Ramos (cell line): ENCODE measurements around the gene OASL.

ENCODE experiments used
- in situ Hi-C: fragments of 300-500 bp; cut with MboI; formaldehyde crosslinking; loops from one replicate; pipeline ENCODE4 v1.14.3; 2022; ENCODE audit warnings: low sequenced_read_pairs; ENCODE audit not compliant: unreplicated experiment

OASL gene

DNA sequence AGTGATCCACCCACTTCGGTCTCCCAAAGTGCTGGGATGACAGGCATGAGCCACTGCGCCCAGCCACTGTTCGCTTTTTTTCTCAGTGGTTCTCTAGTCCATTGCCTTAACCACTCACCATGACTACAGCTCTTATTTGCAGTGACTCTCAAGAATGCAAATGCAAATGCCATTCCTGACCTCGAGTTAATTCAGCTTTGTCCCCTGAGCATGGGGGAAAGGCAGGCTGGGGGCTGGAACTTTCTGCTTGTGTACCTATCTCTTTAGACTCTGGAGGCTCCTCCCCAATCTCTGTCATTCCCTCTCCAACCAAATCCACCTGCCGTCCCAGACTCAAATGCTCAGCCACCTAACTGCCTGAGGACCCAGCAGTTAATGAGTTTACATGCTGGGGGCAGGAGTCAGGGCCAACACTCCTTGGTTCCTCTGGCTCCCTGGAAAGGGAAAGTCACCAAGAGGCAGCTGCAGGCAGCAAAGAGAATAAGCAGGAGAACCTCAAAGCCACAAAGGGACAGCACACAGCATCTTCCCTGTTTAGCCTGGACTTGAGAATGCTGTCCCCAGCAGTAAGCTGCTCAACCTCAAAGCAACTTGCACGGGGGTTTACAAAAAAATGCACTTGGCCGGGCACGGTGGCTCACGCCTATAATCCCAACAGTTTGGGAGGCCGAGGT lies 66.0 kb downstream of the OASL start:
- in situ Hi-C loops, result loop anchor here (10.0 kb wide), 1 partner anchor 338 kb away; no protein-coding TSS in a partner anchor

DNA sequence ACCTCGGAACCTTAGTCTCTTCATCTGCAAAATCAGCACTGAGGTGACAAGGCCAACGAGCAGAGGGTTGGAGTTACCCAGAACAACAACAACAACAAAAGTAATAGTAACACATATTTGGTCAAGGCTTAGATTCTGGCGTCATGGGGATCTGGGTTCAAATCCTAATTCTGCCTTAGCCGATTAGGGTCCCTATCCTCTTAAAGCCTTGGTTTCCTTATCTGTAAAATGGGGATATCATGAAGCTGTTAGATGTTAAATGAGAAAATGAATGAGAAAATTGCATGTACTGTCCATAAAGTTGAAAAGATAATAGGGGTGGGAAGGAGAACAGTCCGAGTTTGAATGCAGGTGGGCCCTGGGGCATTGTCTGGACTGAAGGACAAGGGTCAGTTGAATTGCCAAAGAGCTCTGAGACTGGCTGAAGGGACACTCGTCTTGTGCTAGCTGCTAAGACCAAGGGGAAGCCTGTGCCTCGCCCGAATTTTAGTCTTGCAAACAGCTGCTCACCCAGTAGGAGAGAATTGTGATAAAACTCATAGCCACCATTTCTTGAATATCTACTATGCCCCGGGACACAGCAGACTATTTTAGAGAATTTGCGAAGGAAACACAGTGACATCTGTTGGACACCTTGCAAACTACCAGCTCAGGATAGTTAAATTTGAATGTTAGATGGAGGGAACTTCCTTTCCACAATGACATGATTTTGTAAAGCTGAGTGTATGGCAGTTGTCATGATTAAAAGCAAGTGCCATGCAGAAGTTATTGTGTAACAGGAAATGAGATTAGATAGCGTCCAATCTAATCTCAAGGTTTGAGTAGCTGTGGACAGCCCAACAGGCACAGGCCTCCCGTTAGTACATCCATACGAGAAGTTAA lies 67.5 kb downstream of the OASL start:
- in situ Hi-C loops, result loop anchor here (10.0 kb wide), 1 partner anchor 337 kb away; no protein-coding TSS in a partner anchor

DNA sequence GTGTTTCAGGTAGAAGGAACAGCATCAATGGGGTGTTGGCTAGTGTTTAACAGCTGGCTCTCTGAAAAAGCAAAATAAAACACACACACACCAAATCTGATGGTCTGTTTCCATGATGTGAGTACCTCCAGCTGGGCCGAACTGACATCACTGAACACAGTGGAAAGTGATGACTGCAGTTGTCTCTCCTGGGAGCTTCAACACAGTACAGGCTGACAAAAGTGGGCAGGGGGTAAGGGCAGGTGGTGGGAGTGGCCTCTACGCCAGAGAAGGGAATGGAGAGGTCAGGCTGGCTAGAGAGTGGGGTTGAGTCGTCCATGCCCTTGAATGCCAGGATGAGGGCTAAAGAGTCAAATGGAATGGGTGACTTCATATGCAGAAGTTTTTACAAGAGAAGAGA lies 68.7 kb downstream of the OASL start:
- in situ Hi-C loops, result loop anchor here (10.0 kb wide), 1 partner anchor 336 kb away; no protein-coding TSS in a partner anchor
